HEK293 (cell line): ENCODE measurements around the gene ZKSCAN4.
A peak's percentile ranks its signal among the peaks of the same experiment; 100 is the strongest.

Source experiments
- BCL11B ChIP-seq: fragments of 450-650 bp; formaldehyde crosslinking; IDR thresholded peaks from 2 replicates; pipeline ENCODE4 v1.5.1; 2016; ENCODE audit warnings: low read depth, missing biosample characterization, missing genetic modification characterization
- OSR2 ChIP-seq: fragments of 450-650 bp; formaldehyde crosslinking; IDR thresholded peaks from 2 replicates; pipeline ENCODE4 v1.5.1; 2016; ENCODE audit warnings: missing biosample characterization, missing genetic modification characterization
- REPIN1 ChIP-seq: fragments of 450-650 bp; formaldehyde crosslinking; IDR thresholded peaks from 2 replicates; pipeline ENCODE4 v1.5.1; 2017; ENCODE audit warnings: missing biosample characterization, missing genetic modification characterization, low read depth
- SALL2 ChIP-seq: fragments of 450-650 bp; formaldehyde crosslinking; IDR thresholded peaks from 2 replicates; pipeline ENCODE4 v1.5.0; 2017; ENCODE audit warnings: missing biosample characterization, mild to moderate bottlenecking, missing genetic modification characterization, borderline replicate concordance
- SETDB1 ChIP-seq: IDR thresholded peaks from one replicate; pipeline ENCODE4 v1.6.1; 2017; ENCODE audit warnings: mild to moderate bottlenecking, low read length, moderate library complexity, mixed read lengths; ENCODE audit not compliant: insufficient read length
- YY1 ChIP-seq: fragments of 450-650 bp; formaldehyde crosslinking; IDR thresholded peaks from 2 replicates; pipeline ENCODE4 v1.5.1; 2018; ENCODE audit warnings: missing biosample characterization, missing genetic modification characterization
- ZBTB48 ChIP-seq: fragments of 450-650 bp; formaldehyde crosslinking; IDR thresholded peaks from 2 replicates; pipeline ENCODE4 v1.5.1; 2016; ENCODE audit warnings: missing biosample characterization, missing genetic modification characterization
- ZFP41 ChIP-seq: fragments of 450-650 bp; formaldehyde crosslinking; IDR thresholded peaks from 2 replicates; pipeline ENCODE4 v1.5.1; 2016; ENCODE audit warnings: missing biosample characterization, missing genetic modification characterization, borderline replicate concordance
- ZNF146 ChIP-seq: fragments of 450-650 bp; formaldehyde crosslinking; IDR thresholded peaks from 2 replicates; pipeline ENCODE4 v1.5.1; 2016; ENCODE audit warnings: missing biosample characterization, missing genetic modification characterization
- ZNF155 ChIP-seq: fragments of 450-650 bp; formaldehyde crosslinking; IDR thresholded peaks from 2 replicates; pipeline ENCODE4 v1.5.1; 2016; ENCODE audit warnings: missing biosample characterization, missing genetic modification characterization
- ZNF16 ChIP-seq: fragments of 450-650 bp; formaldehyde crosslinking; IDR thresholded peaks from 2 replicates; pipeline ENCODE4 v1.5.1; 2016; ENCODE audit warnings: low read depth, missing biosample characterization, missing genetic modification characterization
- ZNF169 ChIP-seq: fragments of 450-650 bp; formaldehyde crosslinking; IDR thresholded peaks from 2 replicates; pipeline ENCODE4 v1.5.1; 2016; ENCODE audit warnings: missing biosample characterization, missing genetic modification characterization
- ZNF174 ChIP-seq: fragments of 450-650 bp; formaldehyde crosslinking; IDR thresholded peaks from 2 replicates; pipeline ENCODE4 v1.5.0; 2017; ENCODE audit warnings: missing biosample characterization, mild to moderate bottlenecking, missing genetic modification characterization
- ZNF2 ChIP-seq: fragments of 450-650 bp; formaldehyde crosslinking; IDR thresholded peaks from 2 replicates; pipeline ENCODE4 v1.5.1; 2016; ENCODE audit warnings: missing biosample characterization, missing genetic modification characterization
- ZNF211 ChIP-seq: fragments of 450-650 bp; formaldehyde crosslinking; IDR thresholded peaks from 2 replicates; pipeline ENCODE4 v1.5.1; 2016; ENCODE audit warnings: low read depth, missing biosample characterization, missing genetic modification characterization
- ZNF23 ChIP-seq: fragments of 450-650 bp; formaldehyde crosslinking; IDR thresholded peaks from 2 replicates; pipeline ENCODE4 v1.5.1; 2016; ENCODE audit warnings: missing biosample characterization, missing genetic modification characterization, borderline replicate concordance
- ZNF24 ChIP-seq: fragments of 450-650 bp; formaldehyde crosslinking; IDR thresholded peaks from 2 replicates; pipeline ENCODE4 v1.5.1; 2016; ENCODE audit warnings: missing biosample characterization, missing genetic modification characterization
- ZNF350 ChIP-seq: fragments of 450-650 bp; formaldehyde crosslinking; IDR thresholded peaks from 2 replicates; pipeline ENCODE4 v1.5.0; 2017; ENCODE audit warnings: missing biosample characterization, mild to moderate bottlenecking, missing genetic modification characterization
- ZNF501 ChIP-seq: fragments of 450-650 bp; formaldehyde crosslinking; IDR thresholded peaks from 2 replicates; pipeline ENCODE4 v1.5.1; 2016; ENCODE audit warnings: missing biosample characterization, missing genetic modification characterization
- ZNF544 ChIP-seq: fragments of 450-650 bp; formaldehyde crosslinking; IDR thresholded peaks from 2 replicates; pipeline ENCODE4 v1.5.0; 2017; ENCODE audit warnings: missing biosample characterization, missing genetic modification characterization
- ZNF555 ChIP-seq: fragments of 450-650 bp; formaldehyde crosslinking; conservative IDR thresholded peaks from 2 replicates; pipeline ENCODE4 v1.5.1; 2017; ENCODE audit warnings: missing biosample characterization, mild to moderate bottlenecking, missing genetic modification characterization, inconsistent platforms
- ZNF660 ChIP-seq: fragments of 450-650 bp; IDR thresholded peaks from 2 replicates; pipeline ENCODE4 v1.5.1; 2018; ENCODE audit warnings: missing biosample characterization, mild to moderate bottlenecking, missing genetic modification characterization
- ZNF664 ChIP-seq: fragments of 450-650 bp; formaldehyde crosslinking; IDR thresholded peaks from 2 replicates; pipeline ENCODE4 v1.5.1; 2016; ENCODE audit warnings: missing biosample characterization, missing genetic modification characterization
- ZNF747 ChIP-seq: fragments of 450-650 bp; formaldehyde crosslinking; IDR thresholded peaks from 2 replicates; pipeline ENCODE4 v1.5.1; 2016; ENCODE audit warnings: missing biosample characterization, missing genetic modification characterization
- ZSCAN23 ChIP-seq: fragments of 450-650 bp; formaldehyde crosslinking; IDR thresholded peaks from 2 replicates; pipeline ENCODE4 v1.5.1; 2016; ENCODE audit warnings: missing biosample characterization, missing genetic modification characterization
- ZXDB ChIP-seq: fragments of 450-650 bp; formaldehyde crosslinking; IDR thresholded peaks from 2 replicates; pipeline ENCODE4 v1.5.1; 2016; ENCODE audit warnings: missing biosample characterization, missing genetic modification characterization
- TF ChIP-seq, protein P1 (sequence below): fragments of 450-650 bp; formaldehyde crosslinking; IDR thresholded peaks from 2 replicates; pipeline ENCODE4 v1.5.1; 2016; ENCODE audit warnings: missing biosample characterization, missing genetic modification characterization
- TF ChIP-seq, protein P2 (sequence below): fragments of 450-650 bp; formaldehyde crosslinking; IDR thresholded peaks from 2 replicates; pipeline ENCODE4 v1.5.1; 2016; ENCODE audit warnings: missing biosample characterization, missing genetic modification characterization
- TF ChIP-seq, protein P3 (sequence below): fragments of 450-650 bp; formaldehyde crosslinking; IDR thresholded peaks from 2 replicates; pipeline ENCODE4 v1.5.1; 2016; ENCODE audit warnings: missing biosample characterization, missing genetic modification characterization
- TF ChIP-seq, protein P4 (sequence below): fragments of 450-650 bp; formaldehyde crosslinking; IDR thresholded peaks from 2 replicates; pipeline ENCODE4 v1.5.1; 2016; ENCODE audit warnings: missing biosample characterization, missing genetic modification characterization

The ZKSCAN4 gene

DNA sequence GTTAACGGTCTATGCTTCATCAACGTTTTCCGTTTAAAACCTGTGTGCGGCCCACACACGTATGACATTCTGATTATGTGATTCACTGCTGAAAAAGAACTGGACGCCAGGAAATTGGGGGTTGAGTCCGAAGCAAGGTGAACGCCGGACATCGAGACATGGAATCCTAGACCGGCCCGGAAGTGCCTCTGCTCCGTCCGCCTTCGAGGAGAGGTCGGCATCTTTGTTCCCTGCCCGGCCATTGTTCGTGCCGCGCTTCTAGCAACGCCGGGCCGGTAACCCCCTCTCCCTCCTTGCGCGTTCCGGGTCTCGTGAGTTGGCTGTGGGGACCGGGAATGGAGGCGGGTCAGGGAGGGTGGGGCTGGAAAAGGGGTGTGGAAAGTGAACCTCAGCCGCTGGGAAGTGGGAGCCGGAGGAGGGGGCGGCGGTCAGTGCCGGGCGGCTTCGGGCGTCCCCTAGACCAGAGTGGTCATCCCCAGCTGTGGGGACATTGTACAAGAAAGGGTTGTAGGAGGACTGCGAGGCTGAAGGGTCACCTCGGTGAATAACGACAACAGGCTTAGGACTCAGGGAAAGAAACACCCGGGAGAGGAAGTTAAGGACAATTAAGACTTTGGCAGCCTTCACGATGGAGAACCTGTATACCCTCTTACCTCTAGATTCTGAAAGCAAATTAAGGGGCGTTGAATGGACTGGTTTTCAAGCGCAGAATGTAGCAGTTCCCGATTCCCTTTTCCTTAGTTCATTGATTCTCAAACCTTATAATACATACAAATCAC lies 26.8 kb downstream of the ZKSCAN4 start, which contains the start of gene ZSCAN9 (continued):
- TF ChIP-seq SETDB1 (no peak), ZNF747 (tag by site-specific recombination) (no peak), ZNF350 (tag by site-specific recombination) (no peak), ZNF169 (tag by site-specific recombination) (no peak), YY1 (peak; percentile 96), ZNF664 (no peak), ZNF555 (tag by site-specific recombination) (no peak), ZNF660 (tag by site-specific recombination) (peak; percentile 94), ZNF16 (tag by site-specific recombination) (no peak), ZBTB48 (no peak; the same call in 1 of the 2 replicates), ZNF2 (tag by site-specific recombination) (peak; percentile 53; the same call in 1 of the 2 replicates), ZNF211 (tag by site-specific recombination) (no peak), ZNF174 (tag by site-specific recombination) (no peak), ZNF544 (tag by site-specific recombination) (no peak), ZNF146 (tag by site-specific recombination) (no peak; the same call in 1 of the 2 replicates), ZSCAN23 (tag by site-specific recombination) (no peak; the same call in 1 of the 2 replicates), ZFP41 (tag by site-specific recombination) (no peak), ZXDB (peak; percentile 87), ZNF24 (tag by site-specific recombination) (peak; percentile 49; the same call in 1 of the 2 replicates), ZNF501 (peak; percentile 92), REPIN1 (no peak), SALL2 (no peak), ZNF155 (tag by site-specific recombination) (no peak), OSR2 (no peak), ZNF23 (tag by site-specific recombination) (no peak), BCL11B (peak; percentile 35; the same call in 1 of the 2 replicates)
- TF ChIP-seq, protein P1, sequence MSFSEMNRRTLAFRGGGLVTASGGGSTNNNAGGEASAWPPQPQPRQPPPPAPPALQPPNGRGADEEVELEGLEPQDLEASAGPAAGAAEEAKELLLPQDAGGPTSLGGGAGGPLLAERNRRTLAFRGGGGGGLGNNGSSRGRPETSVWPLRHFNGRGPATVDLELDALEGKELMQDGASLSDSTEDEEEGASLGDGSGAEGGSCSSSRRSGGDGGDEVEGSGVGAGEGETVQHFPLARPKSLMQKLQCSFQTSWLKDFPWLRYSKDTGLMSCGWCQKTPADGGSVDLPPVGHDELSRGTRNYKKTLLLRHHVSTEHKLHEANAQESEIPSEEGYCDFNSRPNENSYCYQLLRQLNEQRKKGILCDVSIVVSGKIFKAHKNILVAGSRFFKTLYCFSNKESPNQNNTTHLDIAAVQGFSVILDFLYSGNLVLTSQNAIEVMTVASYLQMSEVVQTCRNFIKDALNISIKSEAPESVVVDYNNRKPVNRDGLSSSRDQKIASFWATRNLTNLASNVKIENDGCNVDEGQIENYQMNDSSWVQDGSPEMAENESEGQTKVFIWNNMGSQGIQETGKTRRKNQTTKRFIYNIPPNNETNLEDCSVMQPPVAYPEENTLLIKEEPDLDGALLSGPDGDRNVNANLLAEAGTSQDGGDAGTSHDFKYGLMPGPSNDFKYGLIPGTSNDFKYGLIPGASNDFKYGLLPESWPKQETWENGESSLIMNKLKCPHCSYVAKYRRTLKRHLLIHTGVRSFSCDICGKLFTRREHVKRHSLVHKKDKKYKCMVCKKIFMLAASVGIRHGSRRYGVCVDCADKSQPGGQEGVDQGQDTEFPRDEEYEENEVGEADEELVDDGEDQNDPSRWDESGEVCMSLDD, result peak; percentile 48; the same call in 1 of the 2 replicates
- TF ChIP-seq, protein P2, sequence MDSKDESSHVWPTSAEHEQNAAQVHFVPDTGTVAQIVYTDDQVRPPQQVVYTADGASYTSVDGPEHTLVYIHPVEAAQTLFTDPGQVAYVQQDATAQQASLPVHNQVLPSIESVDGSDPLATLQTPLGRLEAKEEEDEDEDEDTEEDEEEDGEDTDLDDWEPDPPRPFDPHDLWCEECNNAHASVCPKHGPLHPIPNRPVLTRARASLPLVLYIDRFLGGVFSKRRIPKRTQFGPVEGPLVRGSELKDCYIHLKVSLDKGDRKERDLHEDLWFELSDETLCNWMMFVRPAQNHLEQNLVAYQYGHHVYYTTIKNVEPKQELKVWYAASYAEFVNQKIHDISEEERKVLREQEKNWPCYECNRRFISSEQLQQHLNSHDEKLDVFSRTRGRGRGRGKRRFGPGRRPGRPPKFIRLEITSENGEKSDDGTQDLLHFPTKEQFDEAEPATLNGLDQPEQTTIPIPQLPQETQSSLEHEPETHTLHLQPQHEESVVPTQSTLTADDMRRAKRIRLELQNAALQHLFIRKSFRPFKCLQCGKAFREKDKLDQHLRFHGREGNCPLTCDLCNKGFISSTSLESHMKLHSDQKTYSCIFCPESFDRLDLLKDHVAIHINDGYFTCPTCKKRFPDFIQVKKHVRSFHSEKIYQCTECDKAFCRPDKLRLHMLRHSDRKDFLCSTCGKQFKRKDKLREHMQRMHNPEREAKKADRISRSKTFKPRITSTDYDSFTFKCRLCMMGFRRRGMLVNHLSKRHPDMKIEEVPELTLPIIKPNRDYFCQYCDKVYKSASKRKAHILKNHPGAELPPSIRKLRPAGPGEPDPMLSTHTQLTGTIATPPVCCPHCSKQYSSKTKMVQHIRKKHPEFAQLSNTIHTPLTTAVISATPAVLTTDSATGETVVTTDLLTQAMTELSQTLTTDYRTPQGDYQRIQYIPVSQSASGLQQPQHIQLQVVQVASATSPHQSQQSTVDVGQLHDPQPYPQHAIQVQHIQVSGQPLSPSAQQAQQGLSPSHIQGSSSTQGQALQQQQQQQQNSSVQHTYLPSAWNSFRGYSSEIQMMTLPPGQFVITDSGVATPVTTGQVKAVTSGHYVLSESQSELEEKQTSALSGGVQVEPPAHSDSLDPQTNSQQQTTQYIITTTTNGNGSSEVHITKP (tag by site-specific recombination), result peak; percentile 93
- TF ChIP-seq, protein P3, sequence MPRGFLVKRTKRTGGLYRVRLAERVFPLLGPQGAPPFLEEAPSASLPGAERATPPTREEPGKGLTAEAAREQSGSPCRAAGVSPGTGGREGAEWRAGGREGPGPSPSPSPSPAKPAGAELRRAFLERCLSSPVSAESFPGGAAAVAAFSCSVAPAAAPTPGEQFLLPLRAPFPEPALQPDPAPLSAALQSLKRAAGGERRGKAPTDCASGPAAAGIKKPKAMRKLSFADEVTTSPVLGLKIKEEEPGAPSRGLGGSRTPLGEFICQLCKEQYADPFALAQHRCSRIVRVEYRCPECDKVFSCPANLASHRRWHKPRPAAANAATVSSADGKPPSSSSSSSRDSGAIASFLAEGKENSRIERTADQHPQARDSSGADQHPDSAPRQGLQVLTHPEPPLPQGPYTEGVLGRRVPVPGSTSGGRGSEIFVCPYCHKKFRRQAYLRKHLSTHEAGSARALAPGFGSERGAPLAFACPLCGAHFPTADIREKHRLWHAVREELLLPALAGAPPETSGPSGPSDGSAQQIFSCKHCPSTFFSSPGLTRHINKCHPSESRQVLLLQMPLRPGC (tag by site-specific recombination), result no peak; the same call in 1 of the 2 replicates
- TF ChIP-seq, protein P4, sequence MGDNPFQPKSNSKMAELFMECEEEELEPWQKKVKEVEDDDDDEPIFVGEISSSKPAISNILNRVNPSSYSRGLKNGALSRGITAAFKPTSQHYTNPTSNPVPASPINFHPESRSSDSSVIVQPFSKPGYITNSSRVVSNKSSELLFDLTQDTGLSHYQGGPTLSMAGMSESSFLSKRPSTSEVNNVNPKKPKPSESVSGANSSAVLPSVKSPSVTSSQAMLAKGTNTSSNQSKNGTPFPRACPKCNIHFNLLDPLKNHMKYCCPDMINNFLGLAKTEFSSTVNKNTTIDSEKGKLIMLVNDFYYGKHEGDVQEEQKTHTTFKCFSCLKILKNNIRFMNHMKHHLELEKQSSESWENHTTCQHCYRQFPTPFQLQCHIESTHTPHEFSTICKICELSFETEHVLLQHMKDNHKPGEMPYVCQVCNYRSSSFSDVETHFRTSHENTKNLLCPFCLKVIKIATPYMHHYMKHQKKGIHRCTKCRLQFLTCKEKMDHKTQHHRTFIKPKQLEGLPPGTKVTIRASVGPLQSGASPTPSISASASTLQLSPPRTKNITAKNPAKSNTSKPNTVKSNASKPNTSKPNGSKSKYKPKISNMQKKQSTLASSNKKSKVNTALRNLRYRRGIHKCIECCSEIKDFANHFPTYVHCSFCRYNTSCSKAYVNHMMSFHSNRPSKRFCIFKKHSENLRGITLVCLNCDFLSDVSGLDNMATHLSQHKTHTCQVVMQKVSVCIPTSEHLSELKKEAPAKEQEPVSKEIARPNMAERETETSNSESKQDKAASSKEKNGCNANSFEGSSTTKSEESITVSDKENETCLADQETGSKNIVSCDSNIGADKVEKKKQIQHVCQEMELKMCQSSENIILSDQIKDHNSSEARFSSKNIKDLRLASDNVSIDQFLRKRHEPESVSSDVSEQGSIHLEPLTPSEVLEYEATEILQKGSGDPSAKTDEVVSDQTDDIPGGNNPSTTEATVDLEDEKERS (tag by site-specific recombination), result no peak
